ENCODE results near the gene PASK.

DNA sequence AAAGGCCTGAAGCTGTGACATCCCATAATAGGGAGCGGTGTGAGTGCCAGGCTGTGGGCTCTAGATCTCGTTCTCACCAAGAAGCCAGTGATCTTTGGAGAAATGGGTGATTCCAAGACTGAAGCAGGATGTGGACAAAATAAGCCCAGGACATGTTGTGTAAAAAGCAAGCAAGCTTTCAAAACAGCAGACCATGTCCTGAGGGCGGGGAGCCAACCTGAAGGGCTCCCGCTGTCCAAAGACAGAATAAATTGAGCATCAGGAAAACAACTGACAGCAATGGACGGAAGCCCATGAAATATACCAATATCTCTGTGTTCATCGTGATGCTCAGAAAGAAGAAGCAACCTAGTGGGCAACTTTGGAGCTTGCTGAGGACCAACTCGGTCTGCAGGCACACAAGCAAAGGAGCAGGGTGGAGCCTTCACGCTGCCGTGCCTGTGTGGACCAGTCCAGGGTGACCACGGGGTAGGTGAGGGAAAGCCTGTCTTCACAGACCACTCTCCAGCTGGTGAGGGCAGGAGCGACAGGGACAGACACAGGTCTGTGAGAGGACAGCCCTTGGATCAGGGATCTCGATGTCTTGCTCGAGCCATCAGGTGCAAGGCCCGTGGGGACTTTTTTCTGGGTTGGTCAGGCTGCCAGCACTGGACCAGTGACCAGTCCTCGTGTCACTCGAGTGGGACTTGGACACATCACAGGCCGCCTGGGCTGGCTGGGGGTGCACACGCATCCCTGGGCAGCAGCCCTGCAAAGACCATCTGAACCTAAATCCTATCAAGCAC, 68.7 kb downstream of the PASK start:
- TF ChIP-seq CTCF (conservative IDR thresholded peaks at IDR 0.05 in 1 of 2, IDR thresholded peaks at IDR 0.05 in 1 of 2; ENCODE audit: low read depth in 1 of 2, low read length in 2 of 2) (no peak), EZH2 (IDR thresholded peaks at IDR 0.05; ENCODE audit: low read length, missing control alignments) (no peak)
